Muscle of back (tissue), 11 donors: ENCODE measurements around the gene ITGBL1. TPM values are rescaled to one million over a fixed set of nuclear protein-coding genes. Genes with fewer than 3 reads are reported as not detected.
A peak's percentile ranks its signal among the peaks of the same experiment; 100 is the strongest.

Experiments used
- DNase-seq, 3 donors: peaks; one replicate each; pipeline versions ENCODE4 v3.0.0 to v3.0.0-alpha.2; 2013
- polyA plus RNA-seq, 10 donors: library from polyadenylated mRNA; unstranded; fragments of 120-200 nt; gene quantifications; one replicate each; pipeline ENCODE4 v1.2.1, GENCODE V29; 2013; ENCODE audit not compliant: insufficient read length in 10 of 10

ITGBL1 gene
- polyA plus RNA-seq, 10 donors: 0.21 to 7.2 (median 3.0) TPM

- DNase-seq: peak in 1 of 3 donors; percentile 59
These were observed 104.2 kb downstream of the ITGBL1 start for GRCh38 chr13:101556676-101557123.

GRCh38 chr13:101565317-101565716 is 112.8 kb downstream of the ITGBL1 start:
- DNase-seq: no peak

- DNase-seq: no peak
These were observed 115.4 kb downstream of the ITGBL1 start for GRCh38 chr13:101567841-101568240.

GRCh38 chr13:101569807-101570206 is 117.3 kb downstream of the ITGBL1 start:
- no peak for DNase-seq

GRCh38 chr13:101570410-101570809 is 117.9 kb downstream of the ITGBL1 start:
- DNase-seq: no peak

- no peak for DNase-seq
These were observed 120.0 kb downstream of the ITGBL1 start for GRCh38 chr13:101572456-101572855.

GRCh38 chr13:101575581-101575980 is 123.1 kb downstream of the ITGBL1 start:
- DNase-seq: no peak

GRCh38 chr13:101576455-101576854 is 124.0 kb downstream of the ITGBL1 start:
- DNase-seq: no peak

GRCh38 chr13:101576977-101577376 is 124.5 kb downstream of the ITGBL1 start:
- DNase-seq: no peak

- DNase-seq: peak; percentile 10 to 13 (median 11)
These were observed 126.9 kb downstream of the ITGBL1 start for GRCh38 chr13:101579281-101579802.

- no peak for DNase-seq
These were observed 131.9 kb downstream of the ITGBL1 start for GRCh38 chr13:101584331-101584730.

- DNase-seq: no peak
These were observed 138.0 kb downstream of the ITGBL1 start for GRCh38 chr13:101590479-101590878.

- DNase-seq: no peak
These were observed 142.5 kb downstream of the ITGBL1 start for GRCh38 chr13:101594936-101595335.

- DNase-seq: no peak
These were observed 144.3 kb downstream of the ITGBL1 start for GRCh38 chr13:101596803-101597202.

- DNase-seq: no peak
These were observed 159.3 kb downstream of the ITGBL1 start for GRCh38 chr13:101611491-101612475.

GRCh38 chr13:101612735-101613134 is 160.3 kb downstream of the ITGBL1 start:
- no peak for DNase-seq

- DNase-seq: no peak
These were observed 162.0 kb downstream of the ITGBL1 start for GRCh38 chr13:101614491-101614890.

GRCh38 chr13:101618440-101619187 is 166.1 kb downstream of the ITGBL1 start:
- no peak for DNase-seq

- no peak for DNase-seq
These were observed 168.6 kb downstream of the ITGBL1 start for GRCh38 chr13:101621099-101621498.

- no peak for DNase-seq
These were observed 171.2 kb downstream of the ITGBL1 start for GRCh38 chr13:101623470-101624209.

GRCh38 chr13:101624210-101624922 is 171.9 kb downstream of the ITGBL1 start:
- peak in 1 of 3 donors; percentile 5 for DNase-seq
